Thymus (tissue), 14 donors: ENCODE measurements around the gene EVI5L. TPM values are rescaled to one million over a fixed set of nuclear protein-coding genes. Genes with fewer than 3 reads are reported as not detected.
A peak's percentile ranks its signal among the peaks of the same experiment; 100 is the strongest.

Source experiments
- DNase-seq, 9 donors: peaks; one replicate each; pipeline ENCODE4 v3.0.0-alpha.2; 2013; ENCODE audit warnings: low spot score in 9 of 9, low read depth in 6 of 9, missing footprints in 1 of 9
- H3K27ac ChIP-seq, 2 donors: one replicate each; pipeline ENCODE4 v1.5.1; 2013; ENCODE audit warnings: control low read depth in 1 of 2, low read depth in 1 of 2, low read length in 1 of 2, mild to moderate bottlenecking in 1 of 2, moderate library complexity in 1 of 2
- H3K27me3 ChIP-seq, 2 donors: one replicate each; pipeline ENCODE4 v1.5.1; 2013; ENCODE audit warnings: low read length in 1 of 2; ENCODE audit not compliant: control insufficient read depth in 2 of 2, insufficient read depth in 1 of 2
- H3K36me3 ChIP-seq, 2 donors: one replicate each; pipeline ENCODE4 v1.5.1; 2013; ENCODE audit warnings: low read length in 1 of 2, mild to moderate bottlenecking in 1 of 2, moderate library complexity in 1 of 2; ENCODE audit not compliant: control insufficient read depth in 2 of 2, insufficient read depth in 2 of 2
- H3K4me1 ChIP-seq, 2 donors: one replicate each; pipeline ENCODE4 v1.5.1; 2013; ENCODE audit warnings: low read length in 2 of 2; ENCODE audit not compliant: control insufficient read depth in 2 of 2, insufficient read depth in 2 of 2
- H3K4me3 ChIP-seq, 2 donors: one replicate each; pipeline ENCODE4 v1.5.1; 2013; ENCODE audit warnings: low read length in 2 of 2, control low read depth in 1 of 2, mild to moderate bottlenecking in 1 of 2
- H3K9me3 ChIP-seq, 2 donors: one replicate each; pipeline ENCODE4 v1.5.1; 2013; ENCODE audit warnings: low read length in 1 of 2, mild to moderate bottlenecking in 1 of 2; ENCODE audit not compliant: control insufficient read depth in 2 of 2, insufficient read depth in 1 of 2
- WGBS: extraction: QIAGEN DNeasy Blood & Tissue Kit; methylation state at CpG from one replicate; pipeline ENCODE4 v1.1.7; 2013; 5-methylcytosine and 5-hydroxymethylcytosine counted together
- long read RNA-seq, 10 donors: transcript quantifications; one replicate each; lab custom pipeline, GENCODE V29; 2026
- polyA plus RNA-seq: library from polyadenylated mRNA; stranded (reverse); fragments of 200-250 nt; gene quantifications from one replicate; pipeline ENCODE4 v1.2.3, GENCODE V29; 2013
- total RNA-seq: library from RNA; stranded (reverse); fragments of 120-200 nt; gene quantifications from one replicate; pipeline ENCODE4 v1.2.4, GENCODE V29; 2013
- donor health status: healthy.

The EVI5L gene
- total RNA-seq (4.9 TPM), polyA plus RNA-seq (7.6 TPM)
- long read RNA-seq, donor 1: 0 reads
- long read RNA-seq, donor 2, partial matches to known transcripts: 219 of 221 reads
- long read RNA-seq, donor 2, other reads (novel, unspliced or antisense): 0 of 221 reads
- long read RNA-seq, donor 3, partial matches to known transcripts: 106 of 116 reads
- long read RNA-seq, donor 3, other reads (novel, unspliced or antisense): 9 of 116 reads
- long read RNA-seq, donor 4, partial matches to known transcripts: 7 of 8 reads
- long read RNA-seq, donor 4, other reads (novel, unspliced or antisense): 0 of 8 reads
- long read RNA-seq, donor 5, partial matches to known transcripts: 6 of 16 reads
- long read RNA-seq, donor 5, other reads (novel, unspliced or antisense): 9 of 16 reads
- long read RNA-seq, donor 6: 0 reads
- long read RNA-seq, donor 7: 0 reads
- long read RNA-seq, donor 8, partial matches to known transcripts: 0 of 1 reads
- long read RNA-seq, donor 8, other reads (novel, unspliced or antisense): 0 of 1 reads
- long read RNA-seq, donor 9, partial matches to known transcripts: 0 of 1 reads
- long read RNA-seq, donor 9, other reads (novel, unspliced or antisense): 0 of 1 reads
- long read RNA-seq, donor 10, partial matches to known transcripts: 42 of 43 reads
- long read RNA-seq, donor 10, other reads (novel, unspliced or antisense): 0 of 43 reads

GRCh38 chr19:7829561-7830271 is at the start of gene EVI5L:
TSS of gene EVI5L (plus strand) at chr19:7830218. CDS start at chr19:7846543, 16,325 bp downstream.
- peak within 1 kb of the TSS in 1 of 2 donors; percentile 53 for H3K27ac ChIP-seq
- H3K4me3 ChIP-seq: peak within 1 kb of the TSS; percentile 49 to 87
- under 1% methylated on average over 45 of the region's 45 CpGs for WGBS
- no peaks in the 10 kb centered on the region for H3K36me3 ChIP-seq
- H3K9me3 ChIP-seq: no peaks in the 10 kb centered on the region
- peaks cover 0 to 12% of the 10 kb centered on the region in 2 donors for H3K27me3 ChIP-seq
- peak; percentile 93 to 100 (median 99) for DNase-seq
- H3K4me1 ChIP-seq: peaks cover 5 to 15% of the 10 kb centered on the region in 2 donors

GRCh38 chr19:7781157-7781556 is 48.9 kb upstream of the EVI5L start:
- no peaks in the 10 kb centered on the region for H3K36me3 ChIP-seq
- DNase-seq: no peak
- H3K27me3 ChIP-seq: peaks cover 4 to 22% of the 10 kb centered on the region in 2 donors
- no peak overlapping the region for H3K27ac ChIP-seq
- H3K9me3 ChIP-seq: no peaks in the 10 kb centered on the region
- no peaks in the 10 kb centered on the region for H3K4me1 ChIP-seq
- no peak overlapping the region for H3K4me3 ChIP-seq
- WGBS: 67% methylated on average over 12 of the region's 12 CpGs

GRCh38 chr19:7783991-7784423 is 46.0 kb upstream of the EVI5L start:
- no peak for DNase-seq
- no peak overlapping the region for H3K27ac ChIP-seq
- no peaks in the 10 kb centered on the region for H3K9me3 ChIP-seq
- H3K36me3 ChIP-seq: no peaks in the 10 kb centered on the region
- 47% methylated on average over 8 of the region's 8 CpGs for WGBS
- H3K4me1 ChIP-seq: peaks cover 0 to under 1% of the 10 kb centered on the region in 2 donors
- no peak overlapping the region for H3K4me3 ChIP-seq
- peaks cover 20 to 50% of the 10 kb centered on the region in 2 donors for H3K27me3 ChIP-seq

- H3K4me1 ChIP-seq: peaks cover 0 to 6% of the 10 kb centered on the region in 2 donors
- no peak for DNase-seq
- no peak overlapping the region for H3K27ac ChIP-seq
- peaks cover 26 to 58% of the 10 kb centered on the region in 2 donors for H3K27me3 ChIP-seq
- H3K4me3 ChIP-seq: no peak overlapping the region
- no peaks in the 10 kb centered on the region for H3K36me3 ChIP-seq
- no peaks in the 10 kb centered on the region for H3K9me3 ChIP-seq
Observed at GRCh38 chr19:7784856-7785255, 45.2 kb upstream of the EVI5L start.

GRCh38 chr19:7787141-7787540 is 42.9 kb upstream of the EVI5L start:
- no peak for DNase-seq
- Histone ChIP-seq H3K27me3 (peaks cover 26 to 61% of the 10 kb centered on the region in 2 donors), H3K4me1 (peaks cover 0 to 6% of the 10 kb centered on the region in 2 donors), H3K4me3 (no peak overlapping the region), H3K36me3 (no peaks in the 10 kb centered on the region), H3K27ac (no peak overlapping the region), H3K9me3 (no peaks in the 10 kb centered on the region)
- 35% methylated on average over 10 of the region's 10 CpGs for WGBS

- no peaks in the 10 kb centered on the region for H3K36me3 ChIP-seq
- WGBS: 21% methylated on average over 22 of the region's 22 CpGs
- H3K4me3 ChIP-seq: no peak overlapping the region
- H3K27ac ChIP-seq: no peak overlapping the region
- H3K4me1 ChIP-seq: peaks cover 0 to 6% of the 10 kb centered on the region in 2 donors
- H3K27me3 ChIP-seq: peaks cover 26 to 61% of the 10 kb centered on the region in 2 donors
- no peaks in the 10 kb centered on the region for H3K9me3 ChIP-seq
- no peak for DNase-seq
Observed at GRCh38 chr19:7787602-7788177, 42.3 kb upstream of the EVI5L start.

GRCh38 chr19:7788178-7788932 is 41.7 kb upstream of the EVI5L start:
- H3K27me3 ChIP-seq: peaks cover 25 to 61% of the 10 kb centered on the region in 2 donors
- peaks cover 0 to 6% of the 10 kb centered on the region in 2 donors for H3K4me1 ChIP-seq
- no peak for DNase-seq
- no peak overlapping the region for H3K27ac ChIP-seq
- WGBS: 5% methylated on average over 67 of the region's 67 CpGs
- no peaks in the 10 kb centered on the region for H3K36me3 ChIP-seq
- no peak overlapping the region for H3K4me3 ChIP-seq
- H3K9me3 ChIP-seq: peaks cover 0 to 2% of the 10 kb centered on the region in 2 donors

- Histone ChIP-seq H3K27ac (no peak overlapping the region), H3K4me3 (no peak overlapping the region), H3K36me3 (no peaks in the 10 kb centered on the region), H3K9me3 (peaks cover 0 to 2% of the 10 kb centered on the region in 2 donors), H3K27me3 (peaks cover 23 to 55% of the 10 kb centered on the region in 2 donors), H3K4me1 (peaks cover 0 to 6% of the 10 kb centered on the region in 2 donors)
- DNase-seq: no peak
- WGBS: 4% methylated on average over 23 of the region's 23 CpGs
Observed at GRCh38 chr19:7788933-7789323, 41.1 kb upstream of the EVI5L start.
